Neural crest cell (in vitro differentiated cells): ENCODE measurements around the gene CEBPZ. TPM values are rescaled to one million over a fixed set of nuclear protein-coding genes. Genes with fewer than 3 reads are reported as not detected.

ENCODE experiments used
- DNase-seq: peaks from one replicate; pipeline ENCODE4 v3.0.0; 2021; ENCODE audit warnings: low read depth, mixed read lengths, low spot score
- H3K27ac Mint-ChIP-seq: one replicate; pipeline ENCODE4 v1.8.0; 2021; ENCODE audit warnings: mild to moderate bottlenecking, mixed read lengths; ENCODE audit not compliant: unreplicated experiment
- H3K27me3 Mint-ChIP-seq: 2 replicates; pipeline ENCODE4 v1.8.0; 2021; ENCODE audit warnings: low read depth, mild to moderate bottlenecking, mixed read lengths
- H3K36me3 Mint-ChIP-seq: 2 replicates; pipeline ENCODE4 v1.8.0; 2021; ENCODE audit warnings: low read depth, mild to moderate bottlenecking, mixed read lengths
- H3K4me1 Mint-ChIP-seq: 2 replicates; pipeline ENCODE4 v1.8.0; 2021; ENCODE audit warnings: mixed read lengths
- H3K4me3 Mint-ChIP-seq: one replicate; pipeline ENCODE4 v1.8.0; 2021; ENCODE audit warnings: mild to moderate bottlenecking, mixed read lengths
- H3K9me3 Mint-ChIP-seq: 2 replicates; pipeline ENCODE4 v1.8.0; 2021; ENCODE audit warnings: mixed read lengths
- CTCF ChIP-seq: fragments of 200-600 bp; sonication (generic); conservative IDR thresholded peaks from 2 replicates; pipeline ENCODE4 v1.5.0; 2021; ENCODE audit warnings: antibody characterized with exemption, mild to moderate bottlenecking
- total RNA-seq: library from RNA; stranded (reverse); gene quantifications from 2 replicates; pipeline ENCODE4 v1.2.1, GENCODE V29; 2021

Gene CEBPZ
- total RNA-seq, 1 donor from 2014 or later = 55.0 TPM

- Mint-ChIP-seq H3K27me3 (no peaks in the 10 kb centered on the region), H3K4me1 (no peaks in the 10 kb centered on the region), H3K4me3 (no peak overlapping the region), H3K27ac (no peak overlapping the region), H3K36me3 (peaks cover 11% of the 10 kb centered on the region), H3K9me3 (no peaks in the 10 kb centered on the region)
- no peak for TF ChIP-seq CTCF
- DNase-seq = no peak
Measured at GRCh38 chr2:37267685-37268084, 36.3 kb upstream of the CEBPZ start.

GRCh38 chr2:37263839-37264238 is 32.4 kb upstream of the CEBPZ start:
- H3K4me3 Mint-ChIP-seq = no peak overlapping the region
- no peak for DNase-seq
- H3K9me3 Mint-ChIP-seq = no peaks in the 10 kb centered on the region
- TF ChIP-seq CTCF = no peak
- peaks cover 11% of the 10 kb centered on the region for H3K36me3 Mint-ChIP-seq
- H3K27ac Mint-ChIP-seq = no peak overlapping the region
- H3K27me3 Mint-ChIP-seq = no peaks in the 10 kb centered on the region
- H3K4me1 Mint-ChIP-seq = no peaks in the 10 kb centered on the region

- no peak for DNase-seq
- H3K4me1 Mint-ChIP-seq = no peaks in the 10 kb centered on the region
- no peaks in the 10 kb centered on the region for H3K9me3 Mint-ChIP-seq
- no peak overlapping the region for H3K27ac Mint-ChIP-seq
- H3K36me3 Mint-ChIP-seq = peaks cover 4% of the 10 kb centered on the region
- TF ChIP-seq CTCF = no peak
- H3K27me3 Mint-ChIP-seq = no peaks in the 10 kb centered on the region
- no peak overlapping the region for H3K4me3 Mint-ChIP-seq
Measured at GRCh38 chr2:37262522-37262921, 31.1 kb upstream of the CEBPZ start.

GRCh38 chr2:37250869-37251740 is 19.7 kb upstream of the CEBPZ start:
- Mint-ChIP-seq H3K27ac (no peak overlapping the region), H3K4me3 (no peak overlapping the region), H3K27me3 (no peaks in the 10 kb centered on the region), H3K9me3 (no peaks in the 10 kb centered on the region), H3K4me1 (no peaks in the 10 kb centered on the region), H3K36me3 (peaks cover 17% of the 10 kb centered on the region)
- no peak for TF ChIP-seq CTCF
- no peak for DNase-seq

- Mint-ChIP-seq H3K4me1 (no peaks in the 10 kb centered on the region), H3K9me3 (peaks cover 3% of the 10 kb centered on the region), H3K36me3 (peaks cover 24% of the 10 kb centered on the region), H3K27ac (no peak overlapping the region), H3K4me3 (no peak overlapping the region), H3K27me3 (no peaks in the 10 kb centered on the region)
- TF ChIP-seq CTCF = no peak
- DNase-seq = no peak
Measured at GRCh38 chr2:37246205-37246604, 14.8 kb upstream of the CEBPZ start.
